Measurements from ENCODE around the gene CNPY3.

DNA sequence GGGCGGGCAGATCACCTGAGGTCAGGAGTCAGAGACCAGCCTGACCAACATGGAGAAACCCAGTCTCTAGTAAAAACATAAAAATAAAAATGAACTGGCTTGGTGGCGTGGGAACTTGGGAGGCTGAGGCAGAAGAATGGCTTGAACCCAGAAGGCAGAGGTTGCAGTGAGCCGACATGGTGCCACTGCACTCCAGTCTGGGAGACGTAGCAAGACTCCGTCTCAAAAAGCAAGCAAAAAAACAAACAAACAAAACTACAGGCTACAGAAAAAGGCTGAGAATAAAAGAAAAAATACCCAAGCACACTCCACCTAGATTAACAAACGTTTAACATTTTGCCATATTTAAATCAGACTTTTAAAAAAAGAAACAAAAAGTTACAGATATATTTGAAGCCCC is 7.5 kb upstream of the CNPY3 start:
- TF ChIP-seq, protein P1, sequence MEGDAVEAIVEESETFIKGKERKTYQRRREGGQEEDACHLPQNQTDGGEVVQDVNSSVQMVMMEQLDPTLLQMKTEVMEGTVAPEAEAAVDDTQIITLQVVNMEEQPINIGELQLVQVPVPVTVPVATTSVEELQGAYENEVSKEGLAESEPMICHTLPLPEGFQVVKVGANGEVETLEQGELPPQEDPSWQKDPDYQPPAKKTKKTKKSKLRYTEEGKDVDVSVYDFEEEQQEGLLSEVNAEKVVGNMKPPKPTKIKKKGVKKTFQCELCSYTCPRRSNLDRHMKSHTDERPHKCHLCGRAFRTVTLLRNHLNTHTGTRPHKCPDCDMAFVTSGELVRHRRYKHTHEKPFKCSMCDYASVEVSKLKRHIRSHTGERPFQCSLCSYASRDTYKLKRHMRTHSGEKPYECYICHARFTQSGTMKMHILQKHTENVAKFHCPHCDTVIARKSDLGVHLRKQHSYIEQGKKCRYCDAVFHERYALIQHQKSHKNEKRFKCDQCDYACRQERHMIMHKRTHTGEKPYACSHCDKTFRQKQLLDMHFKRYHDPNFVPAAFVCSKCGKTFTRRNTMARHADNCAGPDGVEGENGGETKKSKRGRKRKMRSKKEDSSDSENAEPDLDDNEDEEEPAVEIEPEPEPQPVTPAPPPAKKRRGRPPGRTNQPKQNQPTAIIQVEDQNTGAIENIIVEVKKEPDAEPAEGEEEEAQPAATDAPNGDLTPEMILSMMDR (IDR thresholded peaks at IDR 0.05) = no peak
- TF ChIP-seq POLR2A (IDR thresholded peaks at IDR 0.05) (no peak), POLR2AphosphoS5 (IDR thresholded peaks at IDR 0.05) (no peak)

All from upper lobe of left lung (tissue), 4 donors.